DMS79 (cell line): Measurements from ENCODE around the gene PTGIR.

Experiments
- DNase-seq: peaks from one replicate; lab custom pipeline; 2025; lab: John Stamatoyannopoulos, UW

PTGIR gene

GRCh38 chr19:46600384-46601317 lies 24.2 kb downstream of the PTGIR start:
- peak; percentile 90 for DNase-seq

GRCh38 chr19:46599716-46600373 lies 25.0 kb downstream of the PTGIR start:
- DNase-seq = no peak

GRCh38 chr19:46598372-46598917 lies 26.4 kb downstream of the PTGIR start:
- DNase-seq = no peak

GRCh38 chr19:46596008-46596407 lies 28.9 kb downstream of the PTGIR start:
- no peak for DNase-seq

- DNase-seq = no peak
Measured at GRCh38 chr19:46591870-46592269, 33.0 kb downstream of the PTGIR start.

- no peak for DNase-seq
Measured at GRCh38 chr19:46591254-46591653, 33.6 kb downstream of the PTGIR start.

- no peak for DNase-seq
Measured at GRCh38 chr19:46587861-46588260, 37.0 kb downstream of the PTGIR start.

- no peak for DNase-seq
Measured at GRCh38 chr19:46586294-46586693, 38.6 kb downstream of the PTGIR start.

- DNase-seq = no peak
Measured at GRCh38 chr19:46585539-46585938, 39.4 kb downstream of the PTGIR start.

- no peak for DNase-seq
Measured at GRCh38 chr19:46580247-46580646, 44.6 kb downstream of the PTGIR start.

- no peak for DNase-seq
Measured at GRCh38 chr19:46579361-46579879, 45.5 kb downstream of the PTGIR start.

- no peak for DNase-seq
Measured at GRCh38 chr19:46578450-46578849, 46.4 kb downstream of the PTGIR start.

- no peak for DNase-seq
Measured at GRCh38 chr19:46574533-46574932, 50.4 kb downstream of the PTGIR start.

- no peak for DNase-seq
Measured at GRCh38 chr19:46573679-46574498, 51.0 kb downstream of the PTGIR start.

- DNase-seq = no peak
Measured at GRCh38 chr19:46571495-46571894, 53.4 kb downstream of the PTGIR start.
